Pons (tissue), 1 donor: Measurements from ENCODE around the gene CRTAC1.

Source experiments
- DNase-seq: peaks from one replicate; pipeline ENCODE4 v3.0.0-alpha.2; 2016; ENCODE audit warnings: low spot score

CRTAC1 gene

GRCh38 chr10:98030093-98030821 is at the start of gene CRTAC1:
Gene CRTAC1 (minus strand): TSS chr10:98030621. CDS start chr10:98030472, 149 bp downstream.
- peak; percentile 80 for DNase-seq

GRCh38 chr10:98078774-98079173 is 48.4 kb upstream of the CRTAC1 start:
- no peak for DNase-seq

- DNase-seq = no peak
Measured at GRCh38 chr10:98077223-98077622, 46.8 kb upstream of the CRTAC1 start.

GRCh38 chr10:98076086-98076485 is 45.7 kb upstream of the CRTAC1 start:
- no peak for DNase-seq

GRCh38 chr10:98074315-98074911 is 44.0 kb upstream of the CRTAC1 start:
- no peak for DNase-seq

- DNase-seq = no peak
Measured at GRCh38 chr10:98067165-98067564, 36.7 kb upstream of the CRTAC1 start.

- DNase-seq = no peak
Measured at GRCh38 chr10:98063740-98064027, 33.3 kb upstream of the CRTAC1 start.

- peak; percentile 38 for DNase-seq
Measured at GRCh38 chr10:98062424-98062823, 32.0 kb upstream of the CRTAC1 start.

- DNase-seq = no peak
Measured at GRCh38 chr10:98060079-98060478, 29.7 kb upstream of the CRTAC1 start.

GRCh38 chr10:98058295-98058694 is 27.9 kb upstream of the CRTAC1 start:
- no peak for DNase-seq

- DNase-seq = no peak
Measured at GRCh38 chr10:98055841-98056516, 25.6 kb upstream of the CRTAC1 start.

- peak; percentile 86 for DNase-seq
Measured at GRCh38 chr10:98047009-98047741, 16.8 kb upstream of the CRTAC1 start.

- peak; percentile 75 for DNase-seq
Measured at GRCh38 chr10:98045785-98046389, 15.5 kb upstream of the CRTAC1 start.

- DNase-seq = peak; percentile 88
Measured at GRCh38 chr10:98041352-98042043, 11.1 kb upstream of the CRTAC1 start.

GRCh38 chr10:98039690-98040381 is 9.4 kb upstream of the CRTAC1 start:
- DNase-seq = no peak

GRCh38 chr10:98038288-98038687 is 7.9 kb upstream of the CRTAC1 start:
- DNase-seq = no peak

GRCh38 chr10:98035599-98035998 is 5.2 kb upstream of the CRTAC1 start:
- no peak for DNase-seq

- no peak for DNase-seq
Measured at GRCh38 chr10:98033515-98033914, 3.1 kb upstream of the CRTAC1 start.

GRCh38 chr10:98031440-98031839 is 1.0 kb upstream of the CRTAC1 start:
- no peak for DNase-seq

GRCh38 chr10:98030991-98031431 is 590 bp upstream of the CRTAC1 start:
- no peak for DNase-seq
